Neuronal stem cell (in vitro differentiated cells): Measurements from ENCODE around the gene NPAS3.
A peak's percentile ranks its signal among the peaks of the same experiment; 100 is the strongest.

Experiments
- DNase-seq: peaks from one replicate; pipeline ENCODE4 v3.0.0-alpha.2; 2013; ENCODE audit warnings: low spot score
- H2AFZ ChIP-seq: one replicate; pipeline ENCODE4 v1.6.1; 2013; ENCODE audit warnings: mild to moderate bottlenecking, low read length, inconsistent platforms
- H2AK5ac ChIP-seq: 2 replicates; pipeline ENCODE4 v1.6.1; 2013; ENCODE audit warnings: low read depth, mild to moderate bottlenecking, inconsistent platforms, low read length, moderate library complexity, mixed read lengths
- H2BK120ac ChIP-seq: 2 replicates; pipeline ENCODE4 v1.6.1; 2013; ENCODE audit warnings: low read depth, mild to moderate bottlenecking, inconsistent platforms, low read length, moderate library complexity, mixed read lengths
- H2BK12ac ChIP-seq: one replicate; pipeline ENCODE4 v1.6.1; 2013; ENCODE audit warnings: low read length, inconsistent platforms
- H2BK15ac ChIP-seq: 2 replicates; pipeline ENCODE4 v1.6.1; 2013; ENCODE audit warnings: mild to moderate bottlenecking, low read length, inconsistent platforms, mixed read lengths
- H2BK5ac ChIP-seq: one replicate; pipeline ENCODE4 v1.6.1; 2013; ENCODE audit warnings: inconsistent platforms, mild to moderate bottlenecking, low read length, moderate library complexity
- H3K14ac ChIP-seq: one replicate; pipeline ENCODE4 v1.6.1; 2013; ENCODE audit warnings: low read length, inconsistent platforms
- H3K18ac ChIP-seq: 2 replicates; pipeline ENCODE4 v1.6.1; 2013; ENCODE audit warnings: low read length, inconsistent platforms
- H3K23ac ChIP-seq: 2 replicates; pipeline ENCODE4 v1.6.1; 2013; ENCODE audit warnings: low read depth, mild to moderate bottlenecking, mixed read lengths, low read length, inconsistent platforms; ENCODE audit not compliant: poor library complexity
- H3K27ac ChIP-seq: replicated peaks from 3 replicates; pipeline ENCODE4 v1.5.1; 2013; ENCODE audit warnings: low read length, inconsistent platforms
- H3K27me3 ChIP-seq, 3 experiments: 2 replicates each; pipeline ENCODE4 v1.6.1; 2013; ENCODE audit warnings: low read length in 3 of 3, mild to moderate bottlenecking in 2 of 3, inconsistent platforms in 1 of 3, low read depth in 1 of 3, mixed read lengths in 1 of 3, moderate library complexity in 1 of 3; ENCODE audit not compliant: control insufficient read depth in 3 of 3, insufficient read depth in 3 of 3
- H3K36me3 ChIP-seq, 2 donors: replicated peaks in 1 of 2; 2 replicates each; pipeline ENCODE4 v1.6.1; 2013; ENCODE audit warnings: low read length in 2 of 2; ENCODE audit not compliant: control insufficient read depth in 2 of 2, insufficient read depth in 2 of 2
- H3K4ac ChIP-seq: 2 replicates; pipeline ENCODE4 v1.6.1; 2013; ENCODE audit warnings: inconsistent platforms, mild to moderate bottlenecking, low read length, moderate library complexity
- H3K4me1 ChIP-seq, 2 donors: 1 replicate in 1 of 2; 2 replicates in 1 of 2; pipeline ENCODE4 v1.6.1; 2013; ENCODE audit warnings: low read length in 2 of 2, low read depth in 1 of 2; ENCODE audit not compliant: control insufficient read depth in 2 of 2, insufficient read depth in 1 of 2
- H3K4me2 ChIP-seq: one replicate; pipeline ENCODE4 v1.6.1; 2013; ENCODE audit warnings: mild to moderate bottlenecking, low read length, inconsistent platforms; ENCODE audit not compliant: insufficient read depth, poor library complexity, severe bottlenecking
- H3K4me3 ChIP-seq, 2 donors: 2 replicates each; pipeline ENCODE4 v1.5.1; 2013; ENCODE audit warnings: low read length in 2 of 2, mild to moderate bottlenecking in 2 of 2, inconsistent platforms in 1 of 2, moderate library complexity in 1 of 2
- H3K79me1 ChIP-seq: one replicate; pipeline ENCODE4 v1.6.1; 2013; ENCODE audit warnings: low read depth, mild to moderate bottlenecking, inconsistent platforms, low read length, moderate library complexity
- H3K9ac ChIP-seq: one replicate; pipeline ENCODE4 v1.6.1; 2013; ENCODE audit warnings: mild to moderate bottlenecking, low read depth, low read length, inconsistent platforms; ENCODE audit not compliant: poor library complexity
- H3K9me3 ChIP-seq, 2 donors: replicated peaks in 1 of 2; 2 replicates each; pipeline versions ENCODE3 to v1.6.1; 2013; ENCODE audit warnings: low read length in 2 of 2, mild to moderate bottlenecking in 2 of 2, inconsistent platforms in 1 of 2, low read depth in 1 of 2, mixed read lengths in 1 of 2, moderate library complexity in 1 of 2; ENCODE audit not compliant: control insufficient read depth in 2 of 2, insufficient read depth in 1 of 2
- H4K8ac ChIP-seq: one replicate; pipeline ENCODE4 v1.6.1; 2013; ENCODE audit warnings: low read depth, mild to moderate bottlenecking, inconsistent platforms, low read length, moderate library complexity
- H4K91ac ChIP-seq: one replicate; pipeline ENCODE4 v1.6.1; 2013; ENCODE audit warnings: low read length, low read depth, mild to moderate bottlenecking, inconsistent platforms; ENCODE audit not compliant: poor library complexity
- WGBS, 2 donors: extraction: QIAGEN DNeasy Blood & Tissue Kit; methylation state at CpG; one replicate each; pipeline ENCODE4 v1.1.7; 2013; ENCODE audit warnings: missing lambda C conversion rate in 2 of 2, mixed read lengths in 1 of 2; ENCODE audit not compliant: insufficient read length in 2 of 2, insufficient replicate concordance in 1 of 2; ENCODE audit errors: extremely low coverage in 2 of 2; 5-methylcytosine and 5-hydroxymethylcytosine counted together

The NPAS3 gene

DNA sequence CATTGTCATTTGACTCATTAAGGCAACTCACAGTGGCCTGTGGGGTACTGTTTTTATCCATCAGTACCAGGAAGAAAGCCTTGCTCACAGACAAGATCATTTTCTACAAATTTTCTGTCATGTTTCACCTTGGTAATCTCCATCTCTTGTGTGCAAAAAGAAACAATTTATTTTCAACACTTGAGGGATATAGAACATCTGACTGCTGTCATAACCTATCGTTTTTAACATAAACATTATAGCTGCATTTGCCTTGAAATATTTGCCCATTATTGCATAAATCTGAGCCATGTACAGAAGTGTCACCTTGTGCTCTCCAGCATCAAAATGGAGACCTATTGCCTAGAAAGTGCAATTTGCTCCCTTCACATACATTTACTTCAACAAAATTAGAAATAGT is 300.8 kb downstream of the NPAS3 start:
- Histone ChIP-seq H3K18ac (no peak overlapping the region), H4K91ac (no peak overlapping the region)
- no peak for DNase-seq

DNA sequence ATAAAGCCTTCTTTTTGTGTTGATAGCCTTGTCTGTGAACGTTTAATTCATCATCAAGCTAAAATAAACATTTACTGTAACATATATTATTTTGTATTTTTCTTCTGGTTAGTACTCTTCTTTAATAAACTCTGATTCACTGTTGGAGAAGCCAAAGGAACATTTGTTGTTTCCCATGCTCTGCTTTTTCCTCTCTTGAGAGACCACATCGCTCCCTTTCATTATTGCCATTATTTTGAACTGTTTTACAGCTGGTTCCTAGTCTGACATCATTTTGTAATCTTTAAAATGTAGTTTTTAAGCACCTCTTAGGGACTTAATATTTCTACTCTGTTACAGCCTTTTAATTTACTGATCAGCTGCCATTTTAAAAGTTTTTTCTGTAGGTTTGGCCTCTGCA is 301.8 kb downstream of the NPAS3 start:
- H2AK5ac ChIP-seq, result no peak overlapping the region
- H3K27me3 ChIP-seq, result no peaks in the 10 kb centered on the region
- H3K79me1 ChIP-seq, result no peaks in the 10 kb centered on the region
- H3K23ac ChIP-seq, result no peak overlapping the region
- no peak overlapping the region for H4K91ac ChIP-seq
- peaks cover 0 to 22% of the 10 kb centered on the region in 2 donors for H3K9me3 ChIP-seq
- no peak overlapping the region for H2AFZ ChIP-seq
- no peak overlapping the region for H2BK120ac ChIP-seq
- no peak overlapping the region for H3K4me3 ChIP-seq
- H3K4me1 ChIP-seq, result no peaks in the 10 kb centered on the region
- no peak overlapping the region for H3K4ac ChIP-seq
- no peak overlapping the region for H4K8ac ChIP-seq
- no peak overlapping the region for H2BK5ac ChIP-seq
- H3K18ac ChIP-seq, result no peak overlapping the region
- H2BK12ac ChIP-seq, result no peak overlapping the region
- H3K14ac ChIP-seq, result no peak overlapping the region
- H3K27ac ChIP-seq, result no peak overlapping the region
- H3K9ac ChIP-seq, result no peak overlapping the region
- no peak for DNase-seq
- no peak overlapping the region for H3K4me2 ChIP-seq
- peaks cover 0 to 36% of the 10 kb centered on the region in 2 donors for H3K36me3 ChIP-seq
- H2BK15ac ChIP-seq, result no peak overlapping the region
- WGBS, 2 donors, result no CpG with 5 or more reads among the region's 2 CpGs

More for the DNA sequence above, 300.8 kb downstream of the NPAS3 start:
- Histone ChIP-seq H4K8ac (no peak overlapping the region), H2BK120ac (no peak overlapping the region), H3K79me1 (no peaks in the 10 kb centered on the region), H2BK15ac (no peak overlapping the region), H3K36me3 (peaks cover 0 to 31% of the 10 kb centered on the region in 2 donors), H3K4me3 (no peak overlapping the region), H3K4me2 (no peak overlapping the region), H3K4ac (no peak overlapping the region), H3K23ac (no peak overlapping the region), H3K27ac (no peak overlapping the region), H3K4me1 (no peaks in the 10 kb centered on the region), H2BK12ac (no peak overlapping the region), H3K9ac (no peak overlapping the region), H3K14ac (no peak overlapping the region), H2AFZ (no peak overlapping the region), H3K27me3 (no peaks in the 10 kb centered on the region), H2BK5ac (no peak overlapping the region), H3K9me3 (peaks cover 0 to 14% of the 10 kb centered on the region in 2 donors), H2AK5ac (no peak overlapping the region)
- no CpG with 5 or more reads among the region's 1 CpG for WGBS, 2 donors

DNA sequence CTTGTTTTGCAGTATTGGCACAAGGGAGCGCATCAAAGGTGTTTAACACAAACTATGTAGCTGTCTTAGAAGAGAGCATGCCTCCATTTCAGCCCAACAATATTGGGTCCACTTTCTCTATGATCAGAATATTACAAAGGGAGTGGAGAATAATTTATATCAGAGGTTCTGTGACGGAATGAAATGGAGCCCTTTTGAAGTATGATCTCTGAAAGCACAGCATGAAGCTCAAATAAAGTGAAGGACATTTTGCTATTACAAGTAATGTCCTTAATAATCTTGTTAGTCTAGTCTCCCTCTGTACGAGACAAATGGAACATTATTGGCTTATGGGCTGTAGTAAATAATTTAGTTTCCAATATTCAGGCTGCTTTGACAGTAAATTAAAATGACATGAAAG is 302.7 kb downstream of the NPAS3 start:
- no peak for DNase-seq
- Histone ChIP-seq H3K23ac (no peak overlapping the region), H2BK12ac (no peak overlapping the region), H3K14ac (no peak overlapping the region), H2AK5ac (no peak overlapping the region), H3K4me3 (no peak overlapping the region), H2AFZ (no peak overlapping the region), H3K9ac (no peak overlapping the region), H3K27ac (no peak overlapping the region), H3K4ac (no peak overlapping the region), H2BK5ac (no peak overlapping the region), H3K27me3 (no peaks in the 10 kb centered on the region), H3K36me3 (peaks cover 0 to 39% of the 10 kb centered on the region in 2 donors), H4K91ac (no peak overlapping the region), H3K9me3 (peaks cover 0 to 26% of the 10 kb centered on the region in 2 donors), H2BK120ac (no peak overlapping the region), H3K79me1 (no peaks in the 10 kb centered on the region), H3K4me1 (no peaks in the 10 kb centered on the region), H3K4me2 (no peak overlapping the region), H2BK15ac (no peak overlapping the region), H3K18ac (no peak overlapping the region), H4K8ac (no peak overlapping the region)
- no CpG with 5 or more reads among the region's 3 CpGs for WGBS, 2 donors

DNA sequence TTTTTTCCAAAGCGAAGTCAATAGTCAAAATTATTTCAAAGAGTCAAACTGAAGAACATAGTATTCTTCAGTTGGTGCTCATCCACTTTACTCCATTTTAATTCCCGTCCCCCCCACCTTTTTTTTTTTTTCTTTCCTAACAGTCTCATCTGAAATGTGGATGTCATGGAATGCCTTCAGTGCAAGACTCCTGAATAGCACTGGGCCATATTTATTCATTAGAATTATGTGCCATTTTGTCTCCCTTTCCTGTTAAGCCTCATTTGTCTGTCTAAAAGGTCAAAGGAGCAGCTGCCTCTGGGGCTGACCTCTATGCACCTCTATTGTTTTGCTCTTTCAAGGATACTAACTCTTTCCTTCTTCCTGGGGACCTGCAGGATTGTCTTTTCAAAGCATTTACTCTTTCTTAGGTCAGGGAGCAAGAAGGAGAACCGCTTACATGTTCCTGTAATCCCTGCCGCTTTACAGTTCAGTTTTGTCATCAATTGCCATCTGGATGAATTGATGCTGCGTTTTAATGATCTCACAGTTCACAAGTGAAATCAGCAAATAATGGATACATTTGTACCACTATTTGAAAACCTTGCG is 310.6 kb downstream of the NPAS3 start:
- Histone ChIP-seq H3K4me3 (no peak overlapping the region), H2AK5ac (no peak overlapping the region), H3K36me3 (peaks cover 0 to 21% of the 10 kb centered on the region in 2 donors), H3K4me2 (peak overlapping the region; percentile 12), H3K9me3 (peaks cover 0 to 13% of the 10 kb centered on the region in 2 donors), H3K9ac (no peak overlapping the region), H2BK15ac (no peak overlapping the region), H2AFZ (no peak overlapping the region), H2BK12ac (no peak overlapping the region), H3K4me1 (peaks cover 15 to 49% of the 10 kb centered on the region in 2 donors), H3K23ac (no peak overlapping the region), H3K27me3 (no peaks in the 10 kb centered on the region), H3K18ac (no peak overlapping the region), H4K8ac (no peak overlapping the region), H4K91ac (no peak overlapping the region), H3K79me1 (no peaks in the 10 kb centered on the region), H2BK120ac (no peak overlapping the region), H3K14ac (no peak overlapping the region), H3K4ac (no peak overlapping the region), H3K27ac (peak overlapping the region; percentile 74), H2BK5ac (no peak overlapping the region)
- no CpG with 5 or more reads among the region's 6 CpGs for WGBS, 2 donors
- DNase-seq, result peak; percentile 78
